Chondrocyte (in vitro differentiated cells): ENCODE measurements around the gene PITPNM2. TPM values are rescaled to one million over a fixed set of nuclear protein-coding genes. Genes with fewer than 3 reads are reported as not detected.
A peak's percentile ranks its signal among the peaks of the same experiment; 100 is the strongest.

Experiments
- DNase-seq: peaks from one replicate; pipeline ENCODE4 v3.0.0; 2021; ENCODE audit warnings: mixed read lengths, low spot score
- H3K27ac Mint-ChIP-seq: one replicate; pipeline ENCODE4 v1.8.0; 2021; ENCODE audit warnings: mild to moderate bottlenecking, moderate library complexity, mixed read lengths; ENCODE audit not compliant: unreplicated experiment
- H3K27me3 Mint-ChIP-seq: 2 replicates; pipeline ENCODE4 v1.8.0; 2021; ENCODE audit warnings: low read depth, mixed read lengths
- H3K36me3 Mint-ChIP-seq: 2 replicates; pipeline ENCODE4 v1.8.0; 2021; ENCODE audit warnings: low read depth, mixed read lengths
- H3K4me1 Mint-ChIP-seq: 2 replicates; pipeline ENCODE4 v1.8.0; 2021; ENCODE audit warnings: low read depth, mild to moderate bottlenecking, mixed read lengths
- H3K4me3 Mint-ChIP-seq: one replicate; pipeline ENCODE4 v1.8.0; 2021; ENCODE audit warnings: mild to moderate bottlenecking, moderate library complexity, mixed read lengths; ENCODE audit not compliant: unreplicated experiment
- H3K9me3 Mint-ChIP-seq: 2 replicates; pipeline ENCODE4 v1.8.0; 2021; ENCODE audit warnings: low read depth, mixed read lengths
- total RNA-seq: library from RNA; stranded (reverse); gene quantifications from 3 replicates; pipeline ENCODE4 v1.2.1, GENCODE V29; 2021
- TF ChIP-seq, protein P1 (sequence below): fragments of 200-600 bp; sonication (generic); IDR thresholded peaks from 2 replicates; pipeline ENCODE4 v1.5.0; 2021; ENCODE audit warnings: antibody characterized with exemption, mild to moderate bottlenecking, moderate library complexity

The PITPNM2 gene
- total RNA-seq, 1 donor from 2014 or later: 11.5 TPM

DNA sequence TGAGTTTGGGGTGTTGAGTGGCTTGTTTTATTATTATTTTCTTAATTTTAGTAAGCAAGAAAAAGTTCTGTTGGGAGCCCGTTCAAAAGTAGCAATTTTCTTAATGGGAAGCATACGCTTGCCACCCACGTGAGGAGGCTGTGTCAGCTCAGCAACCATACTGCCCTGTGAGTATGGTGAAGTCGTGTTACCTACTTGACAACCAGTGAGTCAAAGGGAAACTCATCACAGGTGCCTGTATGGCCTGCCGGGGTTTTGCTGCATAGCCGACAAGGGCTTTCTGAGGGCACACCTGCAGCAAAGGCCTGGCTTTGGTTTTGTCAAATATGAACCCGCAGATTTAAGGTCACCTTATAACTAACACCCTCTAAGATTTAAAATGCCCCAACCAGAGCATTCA is 31.1 kb downstream of the PITPNM2 start:
- TF ChIP-seq, protein P1, sequence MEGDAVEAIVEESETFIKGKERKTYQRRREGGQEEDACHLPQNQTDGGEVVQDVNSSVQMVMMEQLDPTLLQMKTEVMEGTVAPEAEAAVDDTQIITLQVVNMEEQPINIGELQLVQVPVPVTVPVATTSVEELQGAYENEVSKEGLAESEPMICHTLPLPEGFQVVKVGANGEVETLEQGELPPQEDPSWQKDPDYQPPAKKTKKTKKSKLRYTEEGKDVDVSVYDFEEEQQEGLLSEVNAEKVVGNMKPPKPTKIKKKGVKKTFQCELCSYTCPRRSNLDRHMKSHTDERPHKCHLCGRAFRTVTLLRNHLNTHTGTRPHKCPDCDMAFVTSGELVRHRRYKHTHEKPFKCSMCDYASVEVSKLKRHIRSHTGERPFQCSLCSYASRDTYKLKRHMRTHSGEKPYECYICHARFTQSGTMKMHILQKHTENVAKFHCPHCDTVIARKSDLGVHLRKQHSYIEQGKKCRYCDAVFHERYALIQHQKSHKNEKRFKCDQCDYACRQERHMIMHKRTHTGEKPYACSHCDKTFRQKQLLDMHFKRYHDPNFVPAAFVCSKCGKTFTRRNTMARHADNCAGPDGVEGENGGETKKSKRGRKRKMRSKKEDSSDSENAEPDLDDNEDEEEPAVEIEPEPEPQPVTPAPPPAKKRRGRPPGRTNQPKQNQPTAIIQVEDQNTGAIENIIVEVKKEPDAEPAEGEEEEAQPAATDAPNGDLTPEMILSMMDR: no peak
- Mint-ChIP-seq H3K4me3 (no peak overlapping the region), H3K27me3 (no peaks in the 10 kb centered on the region), H3K27ac (no peak overlapping the region), H3K9me3 (no peaks in the 10 kb centered on the region), H3K4me1 (peaks cover 17% of the 10 kb centered on the region), H3K36me3 (no peaks in the 10 kb centered on the region)
- no peak for DNase-seq

- H3K9me3 Mint-ChIP-seq: no peaks in the 10 kb centered on the region
- no peaks in the 10 kb centered on the region for H3K36me3 Mint-ChIP-seq
- no peak overlapping the region for H3K27ac Mint-ChIP-seq
- peaks cover 25% of the 10 kb centered on the region for H3K4me1 Mint-ChIP-seq
- H3K4me3 Mint-ChIP-seq: no peak overlapping the region
- TF ChIP-seq, protein P1: no peak
- no peaks in the 10 kb centered on the region for H3K27me3 Mint-ChIP-seq
- no peak for DNase-seq
These were observed 32.4 kb downstream of the PITPNM2 start for GRCh38 chr12:123118497-123118896.

- no peaks in the 10 kb centered on the region for H3K9me3 Mint-ChIP-seq
- no peaks in the 10 kb centered on the region for H3K27me3 Mint-ChIP-seq
- no peaks in the 10 kb centered on the region for H3K36me3 Mint-ChIP-seq
- H3K27ac Mint-ChIP-seq: peak overlapping the region; percentile 83
- H3K4me1 Mint-ChIP-seq: peaks cover 48% of the 10 kb centered on the region
- H3K4me3 Mint-ChIP-seq: no peak overlapping the region
- TF ChIP-seq, protein P1: peak; percentile 37
- DNase-seq: no peak
These were observed 35.3 kb downstream of the PITPNM2 start for GRCh38 chr12:123115409-123116121.

- Mint-ChIP-seq H3K36me3 (no peaks in the 10 kb centered on the region), H3K27ac (peak overlapping the region; percentile 66), H3K4me3 (no peak overlapping the region), H3K4me1 (peaks cover 48% of the 10 kb centered on the region), H3K9me3 (no peaks in the 10 kb centered on the region), H3K27me3 (no peaks in the 10 kb centered on the region)
- TF ChIP-seq, protein P1: no peak
- no peak for DNase-seq
These were observed 36.4 kb downstream of the PITPNM2 start for GRCh38 chr12:123114304-123115083.

- no peak overlapping the region for H3K4me3 Mint-ChIP-seq
- no peak for DNase-seq
- no peaks in the 10 kb centered on the region for H3K27me3 Mint-ChIP-seq
- H3K9me3 Mint-ChIP-seq: no peaks in the 10 kb centered on the region
- TF ChIP-seq, protein P1: no peak
- H3K36me3 Mint-ChIP-seq: no peaks in the 10 kb centered on the region
- peaks cover 51% of the 10 kb centered on the region for H3K4me1 Mint-ChIP-seq
- H3K27ac Mint-ChIP-seq: no peak overlapping the region
These were observed 37.9 kb downstream of the PITPNM2 start for GRCh38 chr12:123113026-123113425.
